Vagina (tissue), 2 donors: ENCODE data around the gene BASP1.

ENCODE experiments used
- POLR2A ChIP-seq, 2 donors: fragments of 450-650 bp; IDR thresholded peaks; one replicate each; pipeline ENCODE4 v1.6.1; 2017; ENCODE audit warnings: antibody characterized with exemption in 2 of 2, mild to moderate bottlenecking in 2 of 2, moderate library complexity in 2 of 2
- POLR2AphosphoS5 ChIP-seq, 2 donors: sonication (generic); formaldehyde crosslinking; IDR thresholded peaks; one replicate each; pipeline ENCODE4 v1.9.0; 2017; ENCODE audit warnings: antibody characterized with exemption in 2 of 2, mild to moderate bottlenecking in 2 of 2, low read depth in 1 of 2; ENCODE audit not compliant: insufficient read depth in 1 of 2
- TF ChIP-seq, protein P1 (sequence below), 3 experiments: fragments of 450-650 bp in 2 of 3; fragments of 200-600 bp in 1 of 3; sonication (generic) in 1 of 3; IDR thresholded peaks; one replicate each; pipeline ENCODE4 v1.5.1; 2017 to 2019; ENCODE audit warnings: antibody characterized with exemption in 3 of 3, mild to moderate bottlenecking in 2 of 3, moderate library complexity in 2 of 3

DNA sequence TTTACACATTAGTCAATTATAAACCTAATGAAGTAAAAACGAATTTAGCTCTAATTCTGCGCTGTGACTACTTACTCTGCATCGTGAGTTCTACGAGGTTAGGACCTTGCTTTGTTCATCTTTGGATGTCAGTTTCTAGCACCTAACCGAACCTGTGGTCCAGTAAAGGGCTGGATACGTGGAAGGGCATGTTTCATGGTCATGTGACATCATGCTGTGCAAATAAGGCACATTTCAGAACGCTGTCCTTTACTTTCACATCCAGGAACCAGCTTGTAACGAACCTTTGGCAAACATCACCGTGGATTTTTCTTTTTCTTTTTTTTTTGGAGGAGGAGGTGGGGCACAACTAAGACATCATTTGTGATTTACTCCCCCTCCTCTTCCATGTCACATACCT is 15.0 kb downstream of the BASP1 start:
- TF ChIP-seq, protein P1, sequence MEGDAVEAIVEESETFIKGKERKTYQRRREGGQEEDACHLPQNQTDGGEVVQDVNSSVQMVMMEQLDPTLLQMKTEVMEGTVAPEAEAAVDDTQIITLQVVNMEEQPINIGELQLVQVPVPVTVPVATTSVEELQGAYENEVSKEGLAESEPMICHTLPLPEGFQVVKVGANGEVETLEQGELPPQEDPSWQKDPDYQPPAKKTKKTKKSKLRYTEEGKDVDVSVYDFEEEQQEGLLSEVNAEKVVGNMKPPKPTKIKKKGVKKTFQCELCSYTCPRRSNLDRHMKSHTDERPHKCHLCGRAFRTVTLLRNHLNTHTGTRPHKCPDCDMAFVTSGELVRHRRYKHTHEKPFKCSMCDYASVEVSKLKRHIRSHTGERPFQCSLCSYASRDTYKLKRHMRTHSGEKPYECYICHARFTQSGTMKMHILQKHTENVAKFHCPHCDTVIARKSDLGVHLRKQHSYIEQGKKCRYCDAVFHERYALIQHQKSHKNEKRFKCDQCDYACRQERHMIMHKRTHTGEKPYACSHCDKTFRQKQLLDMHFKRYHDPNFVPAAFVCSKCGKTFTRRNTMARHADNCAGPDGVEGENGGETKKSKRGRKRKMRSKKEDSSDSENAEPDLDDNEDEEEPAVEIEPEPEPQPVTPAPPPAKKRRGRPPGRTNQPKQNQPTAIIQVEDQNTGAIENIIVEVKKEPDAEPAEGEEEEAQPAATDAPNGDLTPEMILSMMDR (IDR thresholded peaks at IDR 0.05), result no peak
- TF ChIP-seq POLR2A (IDR thresholded peaks at IDR 0.05), result no peak
- no peak for TF ChIP-seq POLR2AphosphoS5 (IDR thresholded peaks at IDR 0.05; ENCODE audit: insufficient read depth in 1 of 2, low read depth in 1 of 2)
